G401 (cell line): ENCODE measurements around the gene TUBGCP6. TPM values are rescaled to one million over a fixed set of nuclear protein-coding genes. Genes with fewer than 3 reads are reported as not detected.

ENCODE experiments used
- total RNA-seq: library from RNA; depleted of rRNA; stranded (reverse); fragments of >200 nt; shearing (Covaris generic); gene quantifications from 2 replicates; pipeline ENCODE4 v1.2.3, GENCODE V29; 2014; rRNA removed

The TUBGCP6 gene
- total RNA-seq, 1 experiment from 2014 or later = 15.1 TPM

Other genes starting within 250 kb of the TUBGCP6 start
- gene IL17REL, start 232.3 kb downstream of the TUBGCP6 start, total RNA-seq = not detected in 2 replicates
- not detected in 2 replicates for gene TTLL8, start 186.7 kb downstream of the TUBGCP6 start, total RNA-seq
- not detected in 2 replicates for gene MLC1, start 159.6 kb downstream of the TUBGCP6 start, total RNA-seq
- gene MOV10L1, start 155.0 kb downstream of the TUBGCP6 start, total RNA-seq = not detected in 2 replicates
- 0.62 and 1.4 TPM in 2 replicates for gene PANX2, start 74.3 kb downstream of the TUBGCP6 start, total RNA-seq
- gene TRABD, start 59.1 kb downstream of the TUBGCP6 start, total RNA-seq = 73.9 and 83.5 TPM in 2 replicates
- 25.5 and 40.7 TPM in 2 replicates for gene SELENOO, start 44.0 kb downstream of the TUBGCP6 start, total RNA-seq
- gene HDAC10, start 6.2 kb upstream of the TUBGCP6 start, total RNA-seq = 6.1 and 28.5 TPM in 2 replicates
- 155 and 158 TPM in 2 replicates for gene MAPK12, start 16.7 kb upstream of the TUBGCP6 start, total RNA-seq
- gene MAPK11, start 25.4 kb upstream of the TUBGCP6 start, total RNA-seq = 21.3 and 21.5 TPM in 2 replicates
- gene PLXNB2, start 62.6 kb upstream of the TUBGCP6 start, total RNA-seq = 93.4 and 100 TPM in 2 replicates
- gene DENND6B, start 82.0 kb upstream of the TUBGCP6 start, total RNA-seq = 0.37 and 1.0 TPM in 2 replicates
- 76.9 and 77.8 TPM in 2 replicates for gene PPP6R2, start 98.3 kb upstream of the TUBGCP6 start, total RNA-seq
- gene SBF1, start 230.0 kb upstream of the TUBGCP6 start, total RNA-seq = 61.5 and 86.1 TPM in 2 replicates
- gene ADM2, start 236.5 kb upstream of the TUBGCP6 start, total RNA-seq = not detected in 2 replicates
- gene MIOX, start 241.8 kb upstream of the TUBGCP6 start, total RNA-seq = 1.9 TPM in 1 of 2 replicates, not detected in the other